NT2/D1 (cell line): ENCODE measurements around the gene C16orf86.

Experiments used
- DNase-seq: peaks from one replicate; pipeline ENCODE4 v3.0.0-alpha.2; 2011; ENCODE audit warnings: low read depth, low spot score
- H3K27me3 ChIP-seq: 2 replicates; pipeline ENCODE4 v1.6.0; 2011; ENCODE audit warnings: mild to moderate bottlenecking; ENCODE audit not compliant: insufficient read length, insufficient read depth
- H3K36me3 ChIP-seq: 2 replicates; pipeline ENCODE4 v1.6.1; 2011; ENCODE audit warnings: mild to moderate bottlenecking, low read length, mixed read lengths; ENCODE audit not compliant: insufficient read depth, insufficient read length
- H3K4me1 ChIP-seq: 2 replicates; pipeline ENCODE4 v1.5.1; 2011; ENCODE audit not compliant: insufficient read depth, insufficient read length
- H3K4me3 ChIP-seq: 2 replicates; pipeline ENCODE4 v1.5.1; 2011; ENCODE audit warnings: low read depth; ENCODE audit not compliant: insufficient read length
- H3K9ac ChIP-seq: 2 replicates; pipeline ENCODE4 v1.6.0; 2011; ENCODE audit warnings: low read depth; ENCODE audit not compliant: insufficient read length
- H3K9me3 ChIP-seq: 2 replicates; pipeline ENCODE4 v1.5.1; 2011; ENCODE audit warnings: mild to moderate bottlenecking, low read length; ENCODE audit not compliant: insufficient read depth
- SUZ12 ChIP-seq: IDR thresholded peaks from 2 replicates; pipeline ENCODE4 v1.6.1; 2011; ENCODE audit not compliant: insufficient read length, insufficient read depth; ENCODE audit errors: extremely low read depth
- YY1 ChIP-seq: IDR thresholded peaks from 2 replicates; pipeline ENCODE4 v1.6.1; 2011; ENCODE audit not compliant: insufficient read length, insufficient read depth
- ZNF274 ChIP-seq: IDR thresholded peaks from 2 replicates; pipeline ENCODE4 v1.6.1; 2011; ENCODE audit warnings: mild to moderate bottlenecking, low read depth, low read length

The C16orf86 gene

GRCh38 chr16:67707210-67707609, 40.6 kb downstream of the C16orf86 start:
- DNase-seq, result no peak
- H3K36me3 ChIP-seq, result peaks cover 4% of the 10 kb centered on the region
- no peaks in the 10 kb centered on the region for H3K9me3 ChIP-seq
- no peak overlapping the region for H3K9ac ChIP-seq
- H3K4me3 ChIP-seq, result no peak overlapping the region
- no peaks in the 10 kb centered on the region for H3K4me1 ChIP-seq
- H3K27me3 ChIP-seq, result no peaks in the 10 kb centered on the region
- TF ChIP-seq SUZ12, result no peak
- no peak for TF ChIP-seq YY1
- TF ChIP-seq ZNF274, result no peak

DNA sequence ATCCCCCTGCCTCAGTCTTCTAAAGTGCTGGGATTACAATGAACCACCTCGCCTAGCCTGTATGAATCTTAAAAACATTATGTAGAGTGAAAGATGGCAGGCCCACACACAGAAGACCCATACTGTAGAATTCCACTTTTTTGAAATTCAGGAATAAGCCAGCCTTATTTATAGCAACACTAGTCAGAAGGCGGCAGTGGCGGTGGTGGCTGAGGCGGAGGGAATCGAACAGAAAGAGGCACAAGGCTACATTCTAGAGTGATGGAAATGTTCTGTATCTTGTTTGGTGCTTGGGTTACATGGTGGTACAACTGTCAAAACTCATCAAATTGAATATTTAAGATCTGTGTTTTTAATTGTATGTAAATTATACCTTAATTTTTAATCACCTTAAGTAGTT, 41.2 kb downstream of the C16orf86 start:
- H3K4me3 ChIP-seq, result no peak overlapping the region
- no peaks in the 10 kb centered on the region for H3K27me3 ChIP-seq
- no peaks in the 10 kb centered on the region for H3K9me3 ChIP-seq
- TF ChIP-seq SUZ12, result no peak
- no peak for TF ChIP-seq YY1
- no peak for TF ChIP-seq ZNF274
- no peak for DNase-seq
- no peak overlapping the region for H3K9ac ChIP-seq
- no peaks in the 10 kb centered on the region for H3K4me1 ChIP-seq
- H3K36me3 ChIP-seq, result peaks cover 4% of the 10 kb centered on the region

- Histone ChIP-seq H3K4me3 (no peak overlapping the region), H3K9me3 (no peaks in the 10 kb centered on the region), H3K4me1 (no peaks in the 10 kb centered on the region), H3K36me3 (peaks cover 4% of the 10 kb centered on the region), H3K9ac (no peak overlapping the region), H3K27me3 (no peaks in the 10 kb centered on the region)
- TF ChIP-seq ZNF274 (no peak), YY1 (no peak)
- no peak for DNase-seq
These were observed 41.8 kb downstream of the C16orf86 start for GRCh38 chr16:67708368-67708771.

GRCh38 chr16:67709050-67709449, 42.4 kb downstream of the C16orf86 start:
- Histone ChIP-seq H3K9me3 (no peaks in the 10 kb centered on the region), H3K27me3 (no peaks in the 10 kb centered on the region)

GRCh38 chr16:67710607-67711006, 44.0 kb downstream of the C16orf86 start:
- no peak overlapping the region for H3K9ac ChIP-seq
- TF ChIP-seq YY1, result no peak
- no peak for TF ChIP-seq SUZ12
- TF ChIP-seq ZNF274, result no peak
- H3K9me3 ChIP-seq, result no peaks in the 10 kb centered on the region
- no peaks in the 10 kb centered on the region for H3K27me3 ChIP-seq
- H3K4me3 ChIP-seq, result no peak overlapping the region
- no peaks in the 10 kb centered on the region for H3K4me1 ChIP-seq
- no peaks in the 10 kb centered on the region for H3K36me3 ChIP-seq
- DNase-seq, result no peak

More at GRCh38 chr16:67709050-67709449, 42.4 kb downstream of the C16orf86 start:
- peaks cover 4% of the 10 kb centered on the region for H3K36me3 ChIP-seq
- DNase-seq, result no peak
- no peak for TF ChIP-seq SUZ12
- H3K4me1 ChIP-seq, result no peaks in the 10 kb centered on the region
- no peak overlapping the region for H3K9ac ChIP-seq
- H3K4me3 ChIP-seq, result no peak overlapping the region

DNA sequence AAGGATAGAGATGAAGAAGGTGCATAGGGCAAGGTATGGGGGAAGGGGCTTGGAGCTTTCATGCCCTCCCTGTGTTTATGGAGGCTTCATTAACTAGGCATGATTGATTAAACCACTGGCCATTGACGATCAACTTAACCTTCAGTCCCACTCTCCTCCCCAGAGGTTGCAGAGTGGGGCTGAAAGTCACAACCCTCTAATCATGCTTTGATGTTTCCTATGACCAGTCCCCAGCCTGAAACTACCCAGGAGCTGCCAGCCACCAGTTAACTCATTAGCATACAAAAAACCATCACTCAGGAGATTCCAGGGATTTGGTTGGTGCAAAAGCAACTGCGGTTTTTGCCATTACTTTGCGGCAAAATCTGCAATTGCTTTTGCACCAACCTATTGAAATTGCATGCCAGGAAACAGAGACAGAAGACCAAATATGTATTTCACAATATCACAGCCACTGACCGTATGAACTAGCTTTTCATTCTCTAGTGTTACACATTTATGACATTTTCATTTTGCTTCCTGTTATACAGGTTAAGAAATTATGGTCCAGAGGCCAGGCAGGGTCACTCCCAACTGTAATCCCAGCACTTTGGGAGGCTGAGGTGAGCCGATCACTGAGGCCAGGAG, 47.1 kb downstream of the C16orf86 start:
- no peak overlapping the region for H3K4me3 ChIP-seq
- H3K9ac ChIP-seq, result no peak overlapping the region
- no peak for DNase-seq
- H3K4me1 ChIP-seq, result no peaks in the 10 kb centered on the region
- TF ChIP-seq YY1 (no peak), SUZ12 (no peak), ZNF274 (no peak)
- no peaks in the 10 kb centered on the region for H3K9me3 ChIP-seq
- peaks cover 4% of the 10 kb centered on the region for H3K27me3 ChIP-seq
- peaks cover 7% of the 10 kb centered on the region for H3K36me3 ChIP-seq

- Histone ChIP-seq H3K36me3 (peaks cover 7% of the 10 kb centered on the region), H3K27me3 (peaks cover 4% of the 10 kb centered on the region), H3K9ac (no peak overlapping the region), H3K4me1 (no peaks in the 10 kb centered on the region), H3K4me3 (no peak overlapping the region), H3K9me3 (no peaks in the 10 kb centered on the region)
- DNase-seq, result no peak
- TF ChIP-seq YY1 (no peak), ZNF274 (no peak), SUZ12 (no peak)
These were observed 47.9 kb downstream of the C16orf86 start for GRCh38 chr16:67714522-67714921.
